H9 (cell line): ENCODE data around the gene CABP4. TPM values are rescaled to one million over a fixed set of nuclear protein-coding genes. Genes with fewer than 3 reads are reported as not detected.

Experiments
- DNase-seq: peaks from one replicate; pipeline ENCODE4 v3.0.0-alpha.2; 2017
- H2AFZ ChIP-seq: one replicate; pipeline ENCODE4 v1.6.1; 2013; ENCODE audit warnings: mild to moderate bottlenecking, low read length, control low read depth, moderate library complexity
- H2AK5ac ChIP-seq: 2 replicates; pipeline ENCODE4 v1.6.1; 2013; ENCODE audit warnings: low read length, control low read depth, mixed read lengths; ENCODE audit not compliant: insufficient read length
- H2BK120ac ChIP-seq: one replicate; pipeline ENCODE4 v1.6.1; 2013; ENCODE audit warnings: low read depth, mild to moderate bottlenecking, low read length, control low read depth, inconsistent platforms; ENCODE audit not compliant: poor library complexity, severe bottlenecking
- H2BK12ac ChIP-seq: 2 replicates; pipeline ENCODE4 v1.6.1; 2013; ENCODE audit warnings: low read length, control low read depth, mixed read lengths, low read depth; ENCODE audit not compliant: insufficient read length
- H2BK15ac ChIP-seq: 2 replicates; pipeline ENCODE4 v1.6.1; 2013; ENCODE audit warnings: low read depth, low read length, control low read depth
- H2BK20ac ChIP-seq: one replicate; pipeline ENCODE4 v1.6.1; 2013; ENCODE audit warnings: low read depth, mild to moderate bottlenecking, low read length, control low read depth, inconsistent platforms; ENCODE audit not compliant: poor library complexity, severe bottlenecking
- H2BK5ac ChIP-seq: 2 replicates; pipeline ENCODE4 v1.6.1; 2013; ENCODE audit warnings: low read length, control low read depth, mixed read lengths; ENCODE audit not compliant: insufficient read length
- H3K14ac ChIP-seq: 2 replicates; pipeline ENCODE4 v1.6.1; 2013; ENCODE audit warnings: low read length, control low read depth; ENCODE audit not compliant: insufficient read depth
- H3K18ac ChIP-seq: 2 replicates; pipeline ENCODE4 v1.6.1; 2013; ENCODE audit warnings: low read depth, mild to moderate bottlenecking, mixed read lengths, low read length, control low read depth; ENCODE audit not compliant: insufficient read length
- H3K23ac ChIP-seq: 2 replicates; pipeline ENCODE4 v1.6.1; 2013; ENCODE audit warnings: low read length, control low read depth, mixed read lengths, low read depth; ENCODE audit not compliant: insufficient read length
- H3K23me2 ChIP-seq: 2 replicates; pipeline ENCODE4 v1.6.1; 2013; ENCODE audit warnings: low read depth, mild to moderate bottlenecking, mixed read lengths, low read length, control low read depth; ENCODE audit not compliant: insufficient read length, poor library complexity, severe bottlenecking
- H3K27ac ChIP-seq: 2 replicates; pipeline ENCODE4 v1.5.1; 2013; ENCODE audit warnings: low read length, control low read depth, mixed read lengths, low read depth; ENCODE audit not compliant: insufficient read length
- H3K27me3 ChIP-seq: 2 replicates; pipeline ENCODE4 v1.6.1; 2013; ENCODE audit warnings: low read length, control low read depth, inconsistent platforms; ENCODE audit not compliant: insufficient read depth
- H3K4ac ChIP-seq: 2 replicates; pipeline ENCODE4 v1.6.1; 2013; ENCODE audit warnings: low read depth, mild to moderate bottlenecking, control low read depth, inconsistent platforms, low read length, moderate library complexity
- H3K4me1 ChIP-seq: 2 replicates; pipeline ENCODE4 v1.6.1; 2013; ENCODE audit warnings: low read length, control low read depth, inconsistent platforms; ENCODE audit not compliant: insufficient read depth
- H3K4me2 ChIP-seq: 2 replicates; pipeline ENCODE4 v1.6.1; 2013; ENCODE audit warnings: low read length, control low read depth, mixed read lengths; ENCODE audit not compliant: insufficient read length, insufficient read depth
- H3K56ac ChIP-seq: 2 replicates; pipeline ENCODE4 v1.6.1; 2013; ENCODE audit warnings: low read depth, mild to moderate bottlenecking, mixed read lengths, low read length, control low read depth; ENCODE audit not compliant: insufficient read length
- H3K79me1 ChIP-seq: 2 replicates; pipeline ENCODE4 v1.6.1; 2013; ENCODE audit warnings: low read depth, mild to moderate bottlenecking, moderate library complexity, low read length, control low read depth, inconsistent platforms; ENCODE audit not compliant: insufficient read depth, poor library complexity, severe bottlenecking
- H3K79me2 ChIP-seq: 2 replicates; pipeline ENCODE4 v1.6.1; 2013; ENCODE audit warnings: low read length, control low read depth, inconsistent platforms; ENCODE audit not compliant: insufficient read depth
- H3K9ac ChIP-seq: 2 replicates; pipeline ENCODE4 v1.6.1; 2013; ENCODE audit warnings: low read length, control low read depth, mixed read lengths; ENCODE audit not compliant: insufficient read length; ENCODE audit errors: extremely low read depth
- H3K9me3 ChIP-seq: one replicate; pipeline ENCODE4 v1.6.1; 2013; ENCODE audit warnings: low read depth, low read length, inconsistent platforms; ENCODE audit not compliant: control insufficient read depth
- H3T11ph ChIP-seq: one replicate; pipeline ENCODE4 v1.6.1; 2013; ENCODE audit warnings: mild to moderate bottlenecking, low read length, control low read depth, inconsistent platforms
- H4K20me1 ChIP-seq: one replicate; pipeline ENCODE4 v1.6.1; 2013; ENCODE audit not compliant: control insufficient read depth, insufficient read length, insufficient read depth
- H4K5ac ChIP-seq: 2 replicates; pipeline ENCODE4 v1.6.1; 2013; ENCODE audit warnings: low read depth, mild to moderate bottlenecking, mixed read lengths, low read length, control low read depth; ENCODE audit not compliant: insufficient read length
- H4K8ac ChIP-seq: replicated peaks from 2 replicates; pipeline ENCODE4 v1.6.1; 2013; ENCODE audit warnings: low read length, control low read depth, mixed read lengths, low read depth; ENCODE audit not compliant: insufficient read length
- H4K91ac ChIP-seq: 2 replicates; pipeline ENCODE4 v1.6.1; 2013; ENCODE audit warnings: low read depth, mild to moderate bottlenecking, moderate library complexity, mixed read lengths, low read length, control low read depth; ENCODE audit not compliant: insufficient read length
- H3K27ac Mint-ChIP-seq, 3 experiments: 2 replicates in 2 of 3; 3 replicates in 1 of 3; pipeline ENCODE4 v1.8.0; 2020 to 2021; ENCODE audit warnings: mixed read lengths in 3 of 3, mild to moderate bottlenecking in 1 of 3, moderate library complexity in 1 of 3
- H3K27me3 Mint-ChIP-seq: 2 replicates; pipeline ENCODE4 v1.8.0; 2021; ENCODE audit warnings: low read depth, mild to moderate bottlenecking, moderate library complexity, mixed read lengths
- H3K36me3 Mint-ChIP-seq, 3 experiments: 2 replicates in 2 of 3; 3 replicates in 1 of 3; pipeline ENCODE4 v1.8.0; 2020 to 2021; ENCODE audit warnings: low read depth in 3 of 3, mixed read lengths in 3 of 3; ENCODE audit not compliant: insufficient read depth in 1 of 3
- H3K4me1 Mint-ChIP-seq, 2 experiments: 2 replicates each; pipeline ENCODE4 v1.8.0; 2020; ENCODE audit warnings: mixed read lengths in 2 of 2
- H3K4me3 Mint-ChIP-seq, 2 experiments: 2 replicates in 1 of 2; 3 replicates in 1 of 2; pipeline ENCODE4 v1.8.0; 2020 to 2021; ENCODE audit warnings: mild to moderate bottlenecking in 2 of 2, mixed read lengths in 2 of 2, moderate library complexity in 1 of 2
- H3K9me3 Mint-ChIP-seq, 2 experiments: 2 replicates in 1 of 2; 3 replicates in 1 of 2; pipeline ENCODE4 v1.8.0; 2020; ENCODE audit warnings: mild to moderate bottlenecking in 2 of 2, mixed read lengths in 2 of 2, moderate library complexity in 1 of 2
- WGBS: extraction: QIAGEN DNeasy Blood & Tissue Kit; methylation state at CpG from one replicate; pipeline ENCODE4 v1.1.7; 2013; ENCODE audit warnings: missing lambda C conversion rate, low lambda C conversion rate, mixed read lengths; ENCODE audit not compliant: insufficient read length; ENCODE audit errors: extremely low coverage; 5-methylcytosine and 5-hydroxymethylcytosine counted together
- total RNA-seq: library from RNA; stranded (reverse); gene quantifications from 2 replicates; pipeline ENCODE4 v1.2.1, GENCODE V29; 2021
- TF ChIP-seq, protein P1 (sequence below): fragments of 200-600 bp; sonication (generic); conservative IDR thresholded peaks from 3 replicates; pipeline ENCODE4 v1.8.0; 2021; ENCODE audit warnings: antibody characterized with exemption, mild to moderate bottlenecking

The CABP4 gene
- total RNA-seq, 1 experiment from 2014 or later, result not detected

DNA sequence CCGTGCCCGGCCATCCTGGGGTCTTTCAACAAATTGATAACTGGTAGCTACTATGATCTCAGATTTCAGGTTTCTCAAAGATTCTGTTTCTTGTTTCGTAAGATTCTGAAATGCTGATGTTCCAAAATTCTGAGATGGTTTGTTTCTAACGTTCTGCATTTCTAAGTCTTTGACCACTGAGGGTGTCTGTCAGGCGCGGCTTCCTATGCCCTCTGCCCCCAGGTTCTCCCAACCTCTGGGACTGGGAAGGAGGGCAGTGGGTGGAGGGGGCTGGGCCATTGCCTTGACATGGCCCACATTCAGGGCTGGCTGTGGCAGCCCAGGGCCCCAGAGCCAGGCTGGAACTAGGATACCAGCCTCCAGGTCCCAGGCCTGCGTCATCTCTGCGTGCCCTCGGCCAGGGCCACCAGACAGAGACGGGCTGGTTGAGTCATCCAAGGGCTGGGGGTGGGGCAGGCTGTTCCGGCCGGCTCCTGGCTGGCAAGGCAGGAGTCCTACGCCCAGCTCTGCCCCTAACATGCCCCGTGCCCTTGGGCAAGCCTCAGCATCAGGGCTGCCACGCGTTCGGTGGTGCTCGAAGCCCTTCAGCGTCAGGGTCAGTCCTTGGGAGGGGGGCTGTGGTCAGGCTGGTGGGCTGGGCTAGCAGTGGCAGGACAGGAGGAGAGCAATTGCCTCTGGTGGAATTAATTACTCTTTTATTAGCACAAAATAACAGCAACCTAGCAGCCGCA is 8.7 kb downstream of the CABP4 start:
- peaks cover 20 to 25% of the 10 kb centered on the region in 2 experiments for H3K4me1 Mint-ChIP-seq
- no peaks in the 10 kb centered on the region for H3K9me3 ChIP-seq
- H3K27ac Mint-ChIP-seq, result no peak overlapping the region
- peaks cover 12% of the 10 kb centered on the region for H3K23me2 ChIP-seq
- no peaks in the 10 kb centered on the region for H3K79me2 ChIP-seq
- no peak overlapping the region for H4K8ac ChIP-seq
- H3K4ac ChIP-seq, result no peak overlapping the region
- H3K4me1 ChIP-seq, result no peaks in the 10 kb centered on the region; the same call in 1 of the 2 replicates
- H3K9me3 Mint-ChIP-seq, result no peaks in the 10 kb centered on the region
- H2AFZ ChIP-seq, result no peak overlapping the region
- no peak overlapping the region for H2BK15ac ChIP-seq
- H2BK5ac ChIP-seq, result no peak overlapping the region
- no peaks in the 10 kb centered on the region for H3K27me3 ChIP-seq
- peaks cover 0 to 4% (median 0%) of the 10 kb centered on the region in 3 experiments; a peak in 2 of 7 replicates for H3K36me3 Mint-ChIP-seq
- no peak overlapping the region for H2BK12ac ChIP-seq
- no peak overlapping the region for H4K5ac ChIP-seq
- H3K27me3 Mint-ChIP-seq, result peaks cover 5% of the 10 kb centered on the region
- TF ChIP-seq, protein P1, sequence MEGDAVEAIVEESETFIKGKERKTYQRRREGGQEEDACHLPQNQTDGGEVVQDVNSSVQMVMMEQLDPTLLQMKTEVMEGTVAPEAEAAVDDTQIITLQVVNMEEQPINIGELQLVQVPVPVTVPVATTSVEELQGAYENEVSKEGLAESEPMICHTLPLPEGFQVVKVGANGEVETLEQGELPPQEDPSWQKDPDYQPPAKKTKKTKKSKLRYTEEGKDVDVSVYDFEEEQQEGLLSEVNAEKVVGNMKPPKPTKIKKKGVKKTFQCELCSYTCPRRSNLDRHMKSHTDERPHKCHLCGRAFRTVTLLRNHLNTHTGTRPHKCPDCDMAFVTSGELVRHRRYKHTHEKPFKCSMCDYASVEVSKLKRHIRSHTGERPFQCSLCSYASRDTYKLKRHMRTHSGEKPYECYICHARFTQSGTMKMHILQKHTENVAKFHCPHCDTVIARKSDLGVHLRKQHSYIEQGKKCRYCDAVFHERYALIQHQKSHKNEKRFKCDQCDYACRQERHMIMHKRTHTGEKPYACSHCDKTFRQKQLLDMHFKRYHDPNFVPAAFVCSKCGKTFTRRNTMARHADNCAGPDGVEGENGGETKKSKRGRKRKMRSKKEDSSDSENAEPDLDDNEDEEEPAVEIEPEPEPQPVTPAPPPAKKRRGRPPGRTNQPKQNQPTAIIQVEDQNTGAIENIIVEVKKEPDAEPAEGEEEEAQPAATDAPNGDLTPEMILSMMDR, result no peak
- H3K4me3 Mint-ChIP-seq, result peak overlapping the region; percentile 83 to 86
- H3K9ac ChIP-seq, result no peak overlapping the region
- no peaks in the 10 kb centered on the region for H4K20me1 ChIP-seq
- H3K56ac ChIP-seq, result no peak overlapping the region
- H3K14ac ChIP-seq, result no peak overlapping the region; the same call in 1 of the 2 replicates
- no peak overlapping the region for H2BK120ac ChIP-seq
- no CpG with 5 or more reads among the region's 20 CpGs for WGBS
- no peak overlapping the region for H2AK5ac ChIP-seq
- H4K91ac ChIP-seq, result no peak overlapping the region
- H2BK20ac ChIP-seq, result no peak overlapping the region
- DNase-seq, result peak; percentile 63
- H3T11ph ChIP-seq, result no peak overlapping the region
- no peak overlapping the region for H3K23ac ChIP-seq
- no peak overlapping the region for H3K27ac ChIP-seq
- H3K18ac ChIP-seq, result no peak overlapping the region
- no peaks in the 10 kb centered on the region for H3K79me1 ChIP-seq
- H3K4me2 ChIP-seq, result peak overlapping the region; percentile 49
